ENCODE data around the gene C2CD4C. TPM values are rescaled to one million over a fixed set of nuclear protein-coding genes. Genes with fewer than 3 reads are reported as not detected.

The C2CD4C gene
- total RNA-seq, 1 experiment from 2014 or later, result 7.1 TPM

DNA sequence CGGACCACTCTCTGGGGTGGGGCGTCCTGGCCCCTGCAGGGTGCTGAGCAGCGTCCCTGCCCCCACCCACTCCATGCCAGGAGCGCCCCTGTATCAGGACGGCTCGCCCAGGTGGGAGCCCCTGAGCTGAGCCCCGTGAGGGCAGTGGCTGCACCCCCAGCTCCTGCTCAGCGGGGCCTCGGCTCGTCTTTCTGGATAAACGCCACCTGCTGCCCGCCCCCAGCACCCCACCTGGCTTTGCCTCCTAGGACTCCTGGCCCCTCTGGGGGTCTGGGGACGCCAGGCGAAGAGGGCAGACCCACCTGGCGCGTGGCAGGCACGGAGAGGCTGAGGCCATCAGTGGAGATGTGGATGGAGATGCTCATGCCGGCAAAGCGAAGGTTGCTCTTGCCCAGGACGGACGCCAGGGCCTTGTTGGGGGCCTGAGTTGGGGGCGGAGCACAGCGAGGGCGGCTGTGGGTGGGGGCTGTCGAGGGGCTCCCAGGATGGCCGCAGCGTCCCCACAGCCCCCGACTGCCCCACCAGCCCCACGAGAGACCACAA lies 29.5 kb upstream of the C2CD4C start:
- intact Hi-C loops (cut with micrococcal nuclease), result no loop called here
- CTCF ChIA-PET, result no interaction called here
- TF ChIP-seq JUND (IDR thresholded peaks at IDR 0.05) (no peak), CEBPB (IDR thresholded peaks at IDR 0.05; ENCODE audit: low read depth) (no peak), ZFX (IDR thresholded peaks at IDR 0.05) (no peak), POLR2AphosphoS5 (IDR thresholded peaks at IDR 0.05; ENCODE audit: low read depth, low read length) (no peak), SP1 (IDR thresholded peaks at IDR 0.05; ENCODE audit: low read depth) (no peak), YY1 (IDR thresholded peaks at IDR 0.05; ENCODE audit: extremely low read depth, insufficient replicate concordance, low read depth, low read length) (no peak), FOSL1 (IDR thresholded peaks at IDR 0.05; ENCODE audit: low read depth) (no peak), EGR1 (IDR thresholded peaks at IDR 0.05; ENCODE audit: low read depth) (no peak), EZH2phosphoT487 (IDR thresholded peaks at IDR 0.05; ENCODE audit: borderline replicate concordance) (no peak), TCF7L2 (IDR thresholded peaks at IDR 0.05; ENCODE audit: borderline replicate concordance, extremely low read depth, insufficient read depth, insufficient read length) (no peak), SRF (IDR thresholded peaks at IDR 0.05; ENCODE audit: low read depth) (no peak), RAD21 (IDR thresholded peaks at IDR 0.05; ENCODE audit: low read depth) (no peak)
- TF ChIP-seq, protein P1, sequence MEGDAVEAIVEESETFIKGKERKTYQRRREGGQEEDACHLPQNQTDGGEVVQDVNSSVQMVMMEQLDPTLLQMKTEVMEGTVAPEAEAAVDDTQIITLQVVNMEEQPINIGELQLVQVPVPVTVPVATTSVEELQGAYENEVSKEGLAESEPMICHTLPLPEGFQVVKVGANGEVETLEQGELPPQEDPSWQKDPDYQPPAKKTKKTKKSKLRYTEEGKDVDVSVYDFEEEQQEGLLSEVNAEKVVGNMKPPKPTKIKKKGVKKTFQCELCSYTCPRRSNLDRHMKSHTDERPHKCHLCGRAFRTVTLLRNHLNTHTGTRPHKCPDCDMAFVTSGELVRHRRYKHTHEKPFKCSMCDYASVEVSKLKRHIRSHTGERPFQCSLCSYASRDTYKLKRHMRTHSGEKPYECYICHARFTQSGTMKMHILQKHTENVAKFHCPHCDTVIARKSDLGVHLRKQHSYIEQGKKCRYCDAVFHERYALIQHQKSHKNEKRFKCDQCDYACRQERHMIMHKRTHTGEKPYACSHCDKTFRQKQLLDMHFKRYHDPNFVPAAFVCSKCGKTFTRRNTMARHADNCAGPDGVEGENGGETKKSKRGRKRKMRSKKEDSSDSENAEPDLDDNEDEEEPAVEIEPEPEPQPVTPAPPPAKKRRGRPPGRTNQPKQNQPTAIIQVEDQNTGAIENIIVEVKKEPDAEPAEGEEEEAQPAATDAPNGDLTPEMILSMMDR (IDR thresholded peaks at IDR 0.05 in 2 of 3, conservative IDR thresholded peaks at IDR 0.05 in 1 of 3; ENCODE audit: borderline replicate concordance in 1 of 3, insufficient read depth in 1 of 3, low read depth in 2 of 3, low read length in 2 of 3), result no peak
- TF ChIP-seq, protein P2, sequence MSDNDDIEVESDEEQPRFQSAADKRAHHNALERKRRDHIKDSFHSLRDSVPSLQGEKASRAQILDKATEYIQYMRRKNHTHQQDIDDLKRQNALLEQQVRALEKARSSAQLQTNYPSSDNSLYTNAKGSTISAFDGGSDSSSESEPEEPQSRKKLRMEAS (IDR thresholded peaks at IDR 0.05), result no peak
- no peak overlapping the region for H3K27ac ChIP-seq (ENCODE audit: low read depth, low read length)
- H3K4me1 ChIP-seq (ENCODE audit: control insufficient read depth in 1 of 2, insufficient read depth in 2 of 2, low read length in 2 of 2), result no peaks in the 10 kb centered on the region
- H4K20me1 ChIP-seq (ENCODE audit: insufficient read depth), result no peaks in the 10 kb centered on the region
- POLR2A ChIA-PET, result no interaction called here
- DNase-seq (ENCODE audit: low read depth, low spot score) (no peak), ATAC-seq (no peak)
- no peak overlapping the region for H3K9ac ChIP-seq (ENCODE audit: low read length)
- no peaks in the 10 kb centered on the region for H3K27me3 ChIP-seq (ENCODE audit: insufficient read depth, low read length)
- H3K36me3 ChIP-seq (ENCODE audit: control insufficient read depth in 1 of 2, insufficient read depth in 2 of 2, low read length in 2 of 2), result no peaks in the 10 kb centered on the region
- RAD21 ChIA-PET (ENCODE audit: low non-redundant PET in 1 of 2, low total read pairs in 2 of 2, uncharacterized antibody in 2 of 2, unreplicated experiment in 2 of 2), result no interaction called here
- no peaks in the 10 kb centered on the region for H3K9me2 ChIP-seq (ENCODE audit: insufficient read depth)
- H3K4me3 ChIP-seq (replicated peaks in 1 of 2; ENCODE audit: low read depth in 1 of 2, low read length in 2 of 2), result no peak overlapping the region
- no peaks in the 10 kb centered on the region for H3K9me3 ChIP-seq (ENCODE audit: control insufficient read depth in 1 of 2, insufficient read depth in 1 of 2, low read depth in 1 of 2, low read length in 2 of 2)
- no peak overlapping the region for H3K4me2 ChIP-seq (ENCODE audit: low read length)
- no peaks in the 10 kb centered on the region for H3K79me2 ChIP-seq (ENCODE audit: insufficient read depth, low read length)
- no TSS peak for BruUV-seq (replicated peaks)
- H2AFZ ChIP-seq (ENCODE audit: low read depth, low read length, poor library complexity, severe bottlenecking), result no peak overlapping the region

All from HCT116 (cell line).